Uterus (tissue), 2 donors: ENCODE measurements around the gene DNAAF9.

Experiments used
- CTCF ChIP-seq, 4 experiments: fragments of 200-600 bp in 2 of 4; fragments of 450-650 bp in 2 of 4; sonication (generic) in 2 of 4; IDR thresholded peaks; one replicate each; pipeline ENCODE4 v1.5.1; 2016 to 2019; ENCODE audit warnings: antibody characterized with exemption in 4 of 4, mild to moderate bottlenecking in 2 of 4, moderate library complexity in 1 of 4
- POLR2A ChIP-seq, 2 donors: fragments of 450-650 bp; IDR thresholded peaks; one replicate each; pipeline ENCODE4 v1.6.1; 2016; ENCODE audit warnings: antibody characterized with exemption in 2 of 2, mild to moderate bottlenecking in 1 of 2, moderate library complexity in 1 of 2

DNA sequence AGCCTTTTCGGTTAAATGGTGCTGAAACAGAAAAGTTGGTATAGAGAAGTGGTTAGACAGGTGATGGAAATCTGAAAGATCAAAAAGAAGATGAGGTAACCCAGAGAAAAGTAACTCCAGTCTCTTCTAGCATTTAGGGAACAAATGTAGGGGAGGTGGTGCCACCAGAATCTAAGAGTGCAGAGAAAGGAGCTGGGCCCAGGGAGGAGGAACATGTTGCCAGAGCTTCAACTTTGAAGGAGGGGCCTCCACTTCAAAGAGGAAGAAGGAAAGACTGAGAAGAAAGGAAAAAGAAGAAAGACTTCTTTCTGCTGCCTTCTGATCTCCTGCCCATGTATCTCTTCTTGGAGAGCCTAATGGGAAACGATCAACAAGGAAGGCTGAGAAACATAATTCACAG is 39.9 kb upstream of the DNAAF9 start:
- TF ChIP-seq POLR2A (IDR thresholded peaks at IDR 0.05) (no peak), CTCF (IDR thresholded peaks at IDR 0.05) (no peak)
